HepG2 (cell line): ENCODE measurements around the gene GCDH.

Experiments
- CTCF ChIP-seq: sonication (generic); formaldehyde crosslinking; IDR thresholded peaks from 2 replicates; pipeline ENCODE4 v1.5.0; 2020; ENCODE audit warnings: mild to moderate bottlenecking, missing genetic modification reagents, moderate library complexity
- ETV6 ChIP-seq: sonication (generic); formaldehyde crosslinking; conservative IDR thresholded peaks from 2 replicates; pipeline ENCODE4 v1.4.0; 2020; ENCODE audit warnings: missing genetic modification reagents
- EZH2 ChIP-seq: conservative IDR thresholded peaks from 2 replicates; pipeline ENCODE4 v1.6.1; 2012; ENCODE audit warnings: mild to moderate bottlenecking, low read depth, low read length, moderate library complexity
- FOXA3 ChIP-seq: IDR thresholded peaks from 2 replicates; pipeline ENCODE4 v1.6.1; 2016; ENCODE audit warnings: missing genetic modification reagents, missing compliant biosample characterization
- GTF2F1 ChIP-seq: fragments of 150-350 bp; IDR thresholded peaks from 2 replicates; pipeline ENCODE4 v1.6.1; 2014; ENCODE audit warnings: low read length
- HOXA7 ChIP-seq: sonication (generic); formaldehyde crosslinking; IDR thresholded peaks from 2 replicates; pipeline ENCODE4 v1.8.1; 2022; ENCODE audit warnings: mild to moderate bottlenecking, missing genetic modification reagents, moderate library complexity
- IRF2 ChIP-seq: IDR thresholded peaks from 2 replicates; pipeline ENCODE4 v1.6.1; 2018; ENCODE audit warnings: missing genetic modification reagents, missing compliant biosample characterization
- KMT2B ChIP-seq: IDR thresholded peaks from 2 replicates; pipeline ENCODE4 v1.6.1; 2016; ENCODE audit warnings: missing genetic modification reagents, missing compliant biosample characterization
- MEF2D ChIP-seq: sonication (generic); formaldehyde crosslinking; IDR thresholded peaks from 2 replicates; pipeline ENCODE4 v1.5.1; 2020; ENCODE audit warnings: mild to moderate bottlenecking, missing genetic modification reagents
- TERF1 ChIP-seq: sonication (generic); formaldehyde crosslinking; IDR thresholded peaks from 2 replicates; pipeline ENCODE4 v1.8.0; 2022; ENCODE audit warnings: mild to moderate bottlenecking, missing genetic modification reagents, moderate library complexity
- ZFP36 ChIP-seq: fragments of 150-350 bp; IDR thresholded peaks from 2 replicates; pipeline ENCODE4 v1.6.1; 2018; ENCODE audit warnings: borderline replicate concordance, low read length, low read depth; ENCODE audit not compliant: partially characterized antibody
- ZNF333 ChIP-seq: sonication (generic); formaldehyde crosslinking; IDR thresholded peaks from 2 replicates; pipeline ENCODE4 v1.4.0; 2020; ENCODE audit warnings: mild to moderate bottlenecking, missing genetic modification reagents, borderline replicate concordance
- ZNF335 ChIP-seq: sonication (generic); formaldehyde crosslinking; IDR thresholded peaks from 2 replicates; pipeline ENCODE4 v1.4.0; 2020; ENCODE audit warnings: missing genetic modification reagents
- ZNF615 ChIP-seq: sonication (generic); formaldehyde crosslinking; IDR thresholded peaks from 2 replicates; pipeline ENCODE4 v1.5.0; 2020; ENCODE audit warnings: mild to moderate bottlenecking, missing genetic modification reagents, borderline replicate concordance

GRCh38 chr19:12943437-12944044, 52.6 kb downstream of the GCDH start:
- TF ChIP-seq ZNF333 (CRISPR knock-in tag) (no peak), CTCF (CRISPR knock-in tag) (no peak), ZNF615 (no peak), ZFP36 (no peak), ETV6 (CRISPR knock-in tag) (no peak), HOXA7 (CRISPR knock-in tag) (no peak), MEF2D (CRISPR knock-in tag) (no peak), IRF2 (CRISPR knock-in tag) (no peak), KMT2B (no peak), TERF1 (CRISPR knock-in tag) (no peak), FOXA3 (CRISPR knock-in tag) (no peak), ZNF335 (CRISPR knock-in tag) (no peak), EZH2 (no peak), GTF2F1 (no peak)
